Ovary (tissue), 9 donors: Measurements from ENCODE around the gene CACNG7. TPM values are rescaled to one million over a fixed set of nuclear protein-coding genes. Genes with fewer than 3 reads are reported as not detected.

Source experiments
- DNase-seq, 5 donors: peaks; one replicate each; pipeline ENCODE4 v3.0.0-alpha.2; 2019 to 2020
- H3K27ac ChIP-seq, 2 donors: fragments of 200-600 bp; one replicate each; pipeline versions ENCODE4 v1.5.1 to v1.8.0; 2019 to 2022
- H3K27me3 ChIP-seq: fragments of 200-600 bp; one replicate; pipeline ENCODE4 v1.8.0; 2022
- H3K36me3 ChIP-seq: fragments of 200-600 bp; sonication (generic); one replicate; pipeline ENCODE4 v1.5.1; 2019
- H3K4me1 ChIP-seq: one replicate; pipeline ENCODE4 v1.8.1; 2013; ENCODE audit warnings: mild to moderate bottlenecking, moderate library complexity; ENCODE audit not compliant: insufficient read depth
- H3K4me3 ChIP-seq: fragments of 200-600 bp; sonication (generic); one replicate; pipeline ENCODE4 v1.5.1; 2017
- H3K9me3 ChIP-seq, 2 donors: fragments of 200-600 bp in 1 of 2; sonication (generic) in 1 of 2; one replicate each; pipeline versions ENCODE4 v1.5.1 to v1.8.1; 2013 to 2019; ENCODE audit warnings: mild to moderate bottlenecking in 1 of 2, moderate library complexity in 1 of 2
- EP300 ChIP-seq: sonication (generic); formaldehyde crosslinking; IDR thresholded peaks from one replicate; pipeline ENCODE4 v1.6.1; 2017; ENCODE audit warnings: antibody characterized with exemption
- POLR2A ChIP-seq: fragments of 450-650 bp; IDR thresholded peaks from one replicate; pipeline ENCODE4 v1.6.1; 2017; ENCODE audit warnings: antibody characterized with exemption, mild to moderate bottlenecking, moderate library complexity
- WGBS, 3 donors: extraction: QIAGEN DNeasy Blood & Tissue Kit in 1 of 3; methylation state at CpG; one replicate each; pipeline versions ENCODE4 v1.1.5 to v1.1.7; 2013 to 2017; 5-methylcytosine and 5-hydroxymethylcytosine counted together
- intact Hi-C, 4 donors: fragments of 100-400 bp; cut with DNase I; formaldehyde crosslinking; loops; one replicate each; pipeline versions ENCODE4 v1.11.0 to v1.15.1; 2022 to 2023
- polyA plus RNA-seq, 2 donors: library from polyadenylated mRNA; stranded (reverse); fragments of 200-250 nt in 1 of 2; fragments of 350-450 nt in 1 of 2; fragmentation: Illumina TruSeq in 1 of 2; extraction: RNeasy Lipid Tissue Mini Kit (QIAGEN cat#74804) in 1 of 2; gene quantifications; one replicate each; pipeline ENCODE4 v1.2.3, GENCODE V29; 2013 to 2014
- total RNA-seq, 7 donors: library from RNA; depleted of rRNA in 2 of 7; stranded (reverse); fragments of >200 nt in 2 of 7; fragmentation: NEBNext Ultra II Directional in 3 of 7; extraction: Animal tissue kit (Norgen Biotek cat#: 25700) in 3 of 7; gene quantifications; one replicate each; pipeline versions ENCODE4 v1.1.0 to v1.2.4, GENCODE V29; 2016 to 2023
- TF ChIP-seq, protein P1 (sequence below), 3 donors: fragments of 450-650 bp in 2 of 3; fragments of 200-600 bp in 1 of 3; IDR thresholded peaks; one replicate each; pipeline versions ENCODE4 v1.5.1 to v1.8.0; 2016 to 2022; ENCODE audit warnings: antibody characterized with exemption in 3 of 3, mild to moderate bottlenecking in 1 of 3
- donor health status: DM: no; HTN: no; CAD: no; lungs with moderate emphysema.
- donor health status: DM: no; HTN: no; CAD: no.
- donor health status: Bipolar disorder and iron deficiency.
- donor health status: DM: yes; HTN: yes; CAD: no.
- donor health status: DM: no; HTN: no; CAD: no.
- donor health status: DM: yes; HTN: yes; CAD: no.

The CACNG7 gene
- total and polyA plus RNA-seq, 9 donors, result 0.02 TPM; not detected in 8

DNA sequence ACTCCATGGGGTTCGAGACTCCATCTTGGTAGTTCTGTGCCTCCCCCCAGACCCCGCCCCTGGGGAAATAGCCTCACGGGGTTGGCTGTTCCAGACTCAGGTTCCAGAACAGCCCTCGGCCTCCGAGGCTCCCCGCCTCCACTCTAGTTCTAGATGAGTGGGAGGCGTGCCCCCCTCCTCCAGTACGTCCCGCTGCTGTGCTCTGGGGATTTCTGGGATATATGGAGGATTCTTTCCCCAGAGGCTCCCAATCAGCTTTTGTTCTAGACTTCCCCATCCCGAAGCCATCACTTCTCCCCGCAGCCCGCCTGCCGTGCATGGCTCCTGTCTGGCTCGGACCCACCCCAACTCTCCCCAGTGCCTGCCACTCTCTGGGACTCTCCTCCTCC is 1.9 kb upstream of the CACNG7 start:
- intact Hi-C loops, result loop anchor here in 1 of 4 donors (10.0 kb wide), 1 partner anchor 62 kb away; no protein-coding TSS in a partner anchor
- H3K9me3 ChIP-seq, result no peaks in the 10 kb centered on the region
- H3K4me3 ChIP-seq, result no peak overlapping the region
- H3K4me1 ChIP-seq, result peaks cover 2% of the 10 kb centered on the region
- 19 to 25% (median 24%) methylated on average over 14 of the region's 14 CpGs for WGBS, 3 donors
- H3K27me3 ChIP-seq, result peaks cover 3% of the 10 kb centered on the region
- DNase-seq, result no peak
- TF ChIP-seq, protein P1, sequence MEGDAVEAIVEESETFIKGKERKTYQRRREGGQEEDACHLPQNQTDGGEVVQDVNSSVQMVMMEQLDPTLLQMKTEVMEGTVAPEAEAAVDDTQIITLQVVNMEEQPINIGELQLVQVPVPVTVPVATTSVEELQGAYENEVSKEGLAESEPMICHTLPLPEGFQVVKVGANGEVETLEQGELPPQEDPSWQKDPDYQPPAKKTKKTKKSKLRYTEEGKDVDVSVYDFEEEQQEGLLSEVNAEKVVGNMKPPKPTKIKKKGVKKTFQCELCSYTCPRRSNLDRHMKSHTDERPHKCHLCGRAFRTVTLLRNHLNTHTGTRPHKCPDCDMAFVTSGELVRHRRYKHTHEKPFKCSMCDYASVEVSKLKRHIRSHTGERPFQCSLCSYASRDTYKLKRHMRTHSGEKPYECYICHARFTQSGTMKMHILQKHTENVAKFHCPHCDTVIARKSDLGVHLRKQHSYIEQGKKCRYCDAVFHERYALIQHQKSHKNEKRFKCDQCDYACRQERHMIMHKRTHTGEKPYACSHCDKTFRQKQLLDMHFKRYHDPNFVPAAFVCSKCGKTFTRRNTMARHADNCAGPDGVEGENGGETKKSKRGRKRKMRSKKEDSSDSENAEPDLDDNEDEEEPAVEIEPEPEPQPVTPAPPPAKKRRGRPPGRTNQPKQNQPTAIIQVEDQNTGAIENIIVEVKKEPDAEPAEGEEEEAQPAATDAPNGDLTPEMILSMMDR (IDR thresholded peaks at IDR 0.05), result no peak
- TF ChIP-seq POLR2A (no peak), EP300 (no peak)
- no peak overlapping the region for H3K27ac ChIP-seq
- H3K36me3 ChIP-seq, result no peaks in the 10 kb centered on the region

DNA sequence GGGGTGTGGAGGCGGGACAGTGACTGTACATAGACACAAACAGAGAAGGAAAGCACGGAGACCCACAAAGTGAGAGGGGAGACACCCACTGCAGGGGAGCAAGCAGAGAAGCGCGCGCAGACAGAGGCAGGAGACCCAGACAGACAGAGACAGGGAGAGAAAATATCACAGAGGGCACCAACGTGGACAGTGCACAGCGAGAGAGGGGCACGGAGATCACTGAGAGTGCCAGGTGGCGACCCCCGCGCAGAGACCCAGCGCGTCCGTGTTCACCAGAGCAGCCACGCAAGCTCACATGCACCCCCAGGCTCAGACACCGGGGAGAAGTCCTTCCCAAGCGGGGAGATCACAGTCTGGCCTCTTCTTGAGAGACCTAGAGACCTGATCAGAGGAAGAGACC is 1.4 kb upstream of the CACNG7 start:
- Histone ChIP-seq H3K4me3 (no peak overlapping the region), H3K9me3 (no peaks in the 10 kb centered on the region), H3K27ac (no peak overlapping the region), H3K4me1 (peaks cover 2% of the 10 kb centered on the region), H3K36me3 (no peaks in the 10 kb centered on the region), H3K27me3 (peaks cover 3% of the 10 kb centered on the region)
- WGBS, 3 donors, result 7 to 15% (median 7%) methylated on average over 17 of the region's 17 CpGs
- TF ChIP-seq POLR2A (no peak), EP300 (no peak)
- TF ChIP-seq, protein P1 (IDR thresholded peaks at IDR 0.05), result no peak
- intact Hi-C loops, result loop anchor here in 1 of 4 donors (10.0 kb wide), 1 partner anchor 63 kb away; no protein-coding TSS in a partner anchor
- no peak for DNase-seq

DNA sequence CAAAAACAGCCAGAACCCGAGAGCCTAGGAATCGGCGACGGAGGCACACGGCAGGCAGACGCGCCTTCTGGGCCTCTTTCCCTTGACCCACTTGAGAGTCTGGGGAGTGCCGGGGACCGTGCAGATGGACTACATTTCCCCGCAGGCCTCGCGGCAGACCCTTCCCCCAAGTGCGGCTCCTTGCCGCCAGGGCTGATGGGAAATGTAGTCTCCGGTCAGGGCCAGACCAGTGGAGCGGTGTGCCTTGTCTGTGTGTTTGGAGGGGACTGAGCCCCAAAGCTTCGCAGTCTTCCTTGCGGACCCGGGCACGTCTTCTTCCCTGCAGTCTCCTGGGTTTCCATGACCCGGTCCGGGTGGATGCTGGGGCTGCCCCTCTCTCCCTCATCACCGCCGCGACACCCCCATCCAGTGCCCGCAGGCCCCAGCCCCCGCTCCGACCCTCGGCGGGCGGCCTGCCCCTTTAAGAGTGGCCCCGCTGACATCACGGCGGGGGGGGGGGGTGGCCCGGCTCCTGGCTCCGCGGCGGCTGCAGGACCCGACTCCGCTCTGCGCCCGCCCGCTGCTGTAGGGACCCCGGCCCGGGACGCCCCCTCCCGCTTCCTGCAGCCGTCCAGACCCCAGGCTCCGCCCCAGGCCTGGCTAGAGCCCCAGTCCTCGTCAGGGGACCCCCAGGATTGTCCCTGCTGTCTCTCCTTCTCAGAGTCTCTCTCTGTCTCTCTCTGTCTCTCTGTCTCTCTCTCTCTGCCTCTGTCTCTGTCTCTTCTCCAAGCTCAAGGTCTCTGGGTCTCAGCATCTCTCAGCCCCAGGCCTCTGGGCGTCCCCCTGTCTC is 758 bp upstream of the CACNG7 start:
- TF ChIP-seq, protein P1 (IDR thresholded peaks at IDR 0.05), result no peak
- no peak for TF ChIP-seq POLR2A
- no peak for TF ChIP-seq EP300
- DNase-seq, result peak in 4 of 5 donors; percentile 13 to 57 (median 42)
- H3K27me3 ChIP-seq, result peaks cover 3% of the 10 kb centered on the region

DNA sequence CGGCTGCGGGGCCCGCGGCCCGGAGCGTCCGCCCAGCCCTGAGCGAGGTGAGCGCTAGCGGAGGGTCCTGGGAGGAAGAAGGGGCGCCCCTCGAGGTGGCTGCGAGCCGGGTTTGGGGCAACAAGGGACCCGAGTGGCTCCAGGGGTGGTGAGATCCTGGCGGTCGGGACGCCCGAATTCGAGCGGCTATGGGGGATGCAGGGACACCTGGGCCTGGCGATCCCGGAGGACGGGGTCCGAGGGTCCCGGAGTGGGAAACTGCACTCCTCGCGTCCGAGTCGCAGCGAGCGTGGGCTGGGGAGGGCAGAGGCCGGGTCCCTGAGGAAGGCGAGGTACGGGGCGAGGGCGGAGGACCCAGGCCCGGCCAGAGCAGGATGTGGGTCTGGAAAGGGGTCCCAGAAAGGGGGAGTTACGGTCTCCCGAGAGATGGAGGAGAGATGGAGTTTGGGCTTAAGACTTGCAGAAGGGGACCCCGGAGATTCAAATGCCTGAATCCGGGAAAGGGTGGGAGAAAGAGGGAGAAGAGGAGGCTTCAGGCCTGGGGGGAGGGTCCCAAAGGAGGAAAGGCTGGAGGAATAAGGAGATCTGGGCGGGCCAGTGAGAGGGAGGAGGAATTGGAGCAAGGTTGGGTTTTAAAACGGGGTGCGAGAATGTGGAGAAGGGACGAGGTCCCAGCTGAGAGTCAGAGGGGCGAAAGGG is 542 bp downstream of the CACNG7 start:
- no peak for DNase-seq
- H3K4me1 ChIP-seq, result peaks cover 2% of the 10 kb centered on the region
- H3K27ac ChIP-seq, result no peak overlapping the region
- no peaks in the 10 kb centered on the region for H3K36me3 ChIP-seq
- H3K27me3 ChIP-seq, result peaks cover 3% of the 10 kb centered on the region
- TF ChIP-seq, protein P1 (IDR thresholded peaks at IDR 0.05), result no peak
- no peak for TF ChIP-seq EP300
- TF ChIP-seq POLR2A, result no peak
- no peak overlapping the region for H3K4me3 ChIP-seq
- 1% methylated on average over 35 to 47 of the region's 47 CpGs for WGBS, 3 donors
- intact Hi-C loops, result loop anchor here in 1 of 4 donors (10.0 kb wide), 1 partner anchor 65 kb away; no protein-coding TSS in a partner anchor
- H3K9me3 ChIP-seq, result no peaks in the 10 kb centered on the region

More for the DNA sequence above, 758 bp upstream of the CACNG7 start:
- intact Hi-C loops, result loop anchor here in 1 of 4 donors (10.0 kb wide), 1 partner anchor 64 kb away; no protein-coding TSS in a partner anchor
- no peaks in the 10 kb centered on the region for H3K36me3 ChIP-seq
- H3K27ac ChIP-seq, result no peak overlapping the region
- peaks cover 2% of the 10 kb centered on the region for H3K4me1 ChIP-seq
- WGBS, 3 donors, result 1% methylated on average over 51 of the region's 51 CpGs
- no peaks in the 10 kb centered on the region for H3K9me3 ChIP-seq
- no peak overlapping the region for H3K4me3 ChIP-seq
